ENCODE measurements around the gene NBR1.
"Not testable (repeated sequence)": the region's sequence is repeated elsewhere in the genome, so short reads cannot be mapped to it uniquely, and the experiment has no call there.

NBR1 gene

DNA sequence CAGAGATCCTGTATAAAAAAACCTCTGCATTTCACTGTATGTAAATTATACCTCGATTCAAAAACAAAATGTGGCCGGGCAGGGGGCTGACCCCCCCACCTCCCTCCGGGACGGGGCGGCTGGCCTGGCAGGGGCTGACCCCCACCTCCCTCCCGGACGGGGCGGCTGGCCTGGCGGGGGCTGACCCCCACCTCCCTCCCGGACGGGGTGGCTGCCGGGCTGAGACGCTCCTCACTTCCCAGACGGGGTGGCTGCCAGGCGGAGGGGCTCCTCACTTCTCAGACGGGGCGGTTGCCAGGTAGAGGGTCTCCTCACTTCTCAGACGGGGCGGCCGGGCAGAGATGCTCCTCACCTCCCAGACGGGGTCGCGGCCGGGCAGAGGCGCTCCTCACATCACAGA, 11.8 kb upstream of the NBR1 start:
- not testable (repeated sequence) for H3K9me3 ChIP-seq (ENCODE audit: control insufficient read depth, low read length); H3K27me3 ChIP-seq (ENCODE audit: control insufficient read depth, insufficient read depth, low read length, poor library complexity, severe bottlenecking); H3K4me3 ChIP-seq (ENCODE audit: insufficient read depth, low read depth, low read length); H3K36me3 ChIP-seq (ENCODE audit: control insufficient read depth, insufficient read depth, low read length); H3K4me1 ChIP-seq (ENCODE audit: control insufficient read depth, insufficient read depth, low read length); H3K27ac ChIP-seq (ENCODE audit: insufficient read depth, low read depth, low read length, poor library complexity, severe bottlenecking)
- WGBS, 2 experiments = 91 to 95% methylated on average over 25 of the region's 25 CpGs

DNA sequence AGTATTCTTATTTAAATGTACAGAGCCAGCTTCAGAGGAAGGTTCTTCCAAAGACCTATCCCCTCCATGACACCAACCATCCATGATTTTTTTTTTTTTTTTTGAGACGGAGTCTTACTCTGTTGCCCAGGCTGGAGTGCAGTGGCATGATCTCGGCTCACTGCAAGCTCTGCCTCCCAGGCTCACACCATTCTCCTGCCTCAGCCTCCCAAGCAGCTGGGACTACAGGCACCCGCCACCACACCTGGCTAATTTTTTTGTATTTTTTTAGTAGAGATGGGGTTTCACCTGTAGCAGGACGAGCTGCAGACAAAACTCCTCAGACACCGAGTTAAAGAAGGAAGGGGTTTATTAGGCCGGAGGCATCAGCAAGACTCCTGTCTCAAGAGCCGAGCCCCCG, 11.1 kb upstream of the NBR1 start:
- H3K4me3 ChIP-seq (ENCODE audit: insufficient read depth, low read depth, low read length); H3K4me1 ChIP-seq (ENCODE audit: control insufficient read depth, insufficient read depth, low read length); H3K27ac ChIP-seq (ENCODE audit: insufficient read depth, low read depth, low read length, poor library complexity, severe bottlenecking); H3K27me3 ChIP-seq (ENCODE audit: control insufficient read depth, insufficient read depth, low read length, poor library complexity, severe bottlenecking); H3K9me3 ChIP-seq (ENCODE audit: control insufficient read depth, low read length); H3K36me3 ChIP-seq (ENCODE audit: control insufficient read depth, insufficient read depth, low read length): not testable (repeated sequence)
- WGBS, 2 experiments = 89 to 91% methylated on average over 8 of the region's 8 CpGs

DNA sequence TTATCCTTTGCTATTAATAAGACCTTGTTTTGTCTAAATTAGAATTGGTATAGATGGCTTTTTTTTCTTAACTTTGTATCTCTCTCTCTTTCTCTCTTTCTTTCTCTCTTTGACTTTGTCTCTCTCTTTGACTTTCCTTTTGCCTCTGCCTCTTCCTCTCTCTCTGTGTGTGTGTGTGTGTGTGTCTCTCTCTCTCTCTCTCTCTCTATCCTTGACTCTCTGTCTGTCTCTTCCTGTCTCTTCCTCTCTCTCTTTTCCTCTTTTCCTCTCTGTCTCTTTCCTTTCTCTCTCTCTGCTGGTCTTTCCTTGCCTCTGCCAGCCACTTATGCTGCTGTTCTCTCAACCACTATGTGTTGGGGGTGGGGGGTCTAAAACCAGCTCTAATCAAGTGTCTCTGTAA, 5.0 kb upstream of the NBR1 start:
- not testable (repeated sequence) for H3K36me3 ChIP-seq (ENCODE audit: control insufficient read depth, insufficient read depth, low read length); H3K4me3 ChIP-seq (ENCODE audit: insufficient read depth, low read depth, low read length); H3K4me1 ChIP-seq (ENCODE audit: control insufficient read depth, insufficient read depth, low read length)

DNA sequence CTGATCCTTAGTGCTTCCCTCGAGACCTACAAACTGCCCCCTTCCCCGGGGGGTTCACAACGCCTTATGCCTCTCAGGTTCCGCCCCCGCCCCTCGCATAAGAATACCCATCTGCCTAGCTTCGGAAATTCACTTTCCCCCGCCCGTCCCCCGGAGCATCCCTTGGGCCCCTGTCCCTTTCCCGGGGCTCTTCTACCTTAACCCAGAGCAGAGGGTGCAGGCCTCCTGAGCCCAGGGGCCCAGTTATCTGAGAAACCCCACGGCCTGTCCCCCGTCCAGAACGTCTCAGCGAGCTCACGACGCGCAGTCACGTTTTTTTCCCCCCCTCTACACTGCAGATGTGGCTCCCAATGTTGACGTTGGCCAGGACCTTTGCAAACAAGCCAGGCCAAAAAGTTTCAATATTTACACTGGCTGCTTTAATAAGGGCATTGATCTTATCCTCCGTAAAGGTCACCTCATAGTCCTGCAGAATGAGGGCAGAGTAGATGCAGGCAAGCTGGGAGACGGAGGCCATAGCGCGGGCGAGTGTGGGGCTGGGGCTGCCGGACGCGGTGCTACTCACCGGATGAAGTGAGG, 1.4 kb upstream of the NBR1 start:
- Histone ChIP-seq H3K27ac (ENCODE audit: insufficient read depth, low read depth, low read length, poor library complexity, severe bottlenecking) (peak overlapping the region; percentile 95), H3K36me3 (ENCODE audit: control insufficient read depth, insufficient read depth, low read length) (no peaks in the 10 kb centered on the region), H3K9me3 (ENCODE audit: control insufficient read depth, low read length) (no peaks in the 10 kb centered on the region), H3K4me3 (ENCODE audit: insufficient read depth, low read depth, low read length) (peak overlapping the region; percentile 67), H3K4me1 (ENCODE audit: control insufficient read depth, insufficient read depth, low read length) (peaks cover 6% of the 10 kb centered on the region), H3K27me3 (ENCODE audit: control insufficient read depth, insufficient read depth, low read length, poor library complexity, severe bottlenecking) (no peaks in the 10 kb centered on the region)
- WGBS, 2 experiments = 1% methylated on average over 29 of the region's 29 CpGs

More for the DNA sequence above, 5.0 kb upstream of the NBR1 start:
- H3K27me3 ChIP-seq (ENCODE audit: control insufficient read depth, insufficient read depth, low read length, poor library complexity, severe bottlenecking); H3K9me3 ChIP-seq (ENCODE audit: control insufficient read depth, low read length); H3K27ac ChIP-seq (ENCODE audit: insufficient read depth, low read depth, low read length, poor library complexity, severe bottlenecking): not testable (repeated sequence)

DNA sequence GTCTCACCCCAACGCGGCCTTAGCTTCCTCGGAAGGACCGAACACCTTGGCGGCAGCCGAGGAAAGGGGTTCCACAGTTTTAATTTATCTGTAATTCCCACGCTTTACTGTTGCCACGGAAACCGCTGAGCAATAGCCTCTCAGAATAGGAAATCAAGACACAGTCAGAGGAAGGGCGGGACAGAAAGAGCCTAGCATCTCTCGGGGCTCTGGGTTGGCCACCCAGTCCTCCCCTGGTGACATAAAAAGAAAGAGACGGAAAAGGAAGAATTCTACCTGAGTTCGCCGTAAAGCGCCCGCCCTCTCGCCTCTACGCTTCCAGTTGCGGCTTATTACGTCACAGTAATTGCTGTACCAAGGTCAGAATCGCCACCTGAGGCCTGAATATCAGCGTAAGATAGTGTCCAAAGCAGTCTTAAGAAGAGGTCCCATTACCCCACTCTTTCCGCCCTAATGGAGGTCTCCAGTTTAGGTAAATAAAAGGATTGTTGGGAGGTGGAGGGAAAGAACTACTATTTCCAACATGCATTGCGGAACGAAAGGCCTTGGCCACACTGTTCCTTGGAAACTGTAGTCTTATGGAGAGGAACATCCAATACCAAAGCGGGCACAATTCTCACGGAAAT, 761 bp upstream of the NBR1 start:
- 0 to 1% methylated on average over 27 of the region's 27 CpGs for WGBS, 2 experiments
- peak overlapping the region; percentile 95 for H3K27ac ChIP-seq (ENCODE audit: insufficient read depth, low read depth, low read length, poor library complexity, severe bottlenecking)
- H3K27me3 ChIP-seq (ENCODE audit: control insufficient read depth, insufficient read depth, low read length, poor library complexity, severe bottlenecking) = no peaks in the 10 kb centered on the region
- H3K9me3 ChIP-seq (ENCODE audit: control insufficient read depth, low read length) = no peaks in the 10 kb centered on the region
- no peaks in the 10 kb centered on the region for H3K36me3 ChIP-seq (ENCODE audit: control insufficient read depth, insufficient read depth, low read length)
- H3K4me3 ChIP-seq (ENCODE audit: insufficient read depth, low read depth, low read length) = peak overlapping the region; percentile 67
- H3K4me1 ChIP-seq (ENCODE audit: control insufficient read depth, insufficient read depth, low read length) = peaks cover 6% of the 10 kb centered on the region

DNA sequence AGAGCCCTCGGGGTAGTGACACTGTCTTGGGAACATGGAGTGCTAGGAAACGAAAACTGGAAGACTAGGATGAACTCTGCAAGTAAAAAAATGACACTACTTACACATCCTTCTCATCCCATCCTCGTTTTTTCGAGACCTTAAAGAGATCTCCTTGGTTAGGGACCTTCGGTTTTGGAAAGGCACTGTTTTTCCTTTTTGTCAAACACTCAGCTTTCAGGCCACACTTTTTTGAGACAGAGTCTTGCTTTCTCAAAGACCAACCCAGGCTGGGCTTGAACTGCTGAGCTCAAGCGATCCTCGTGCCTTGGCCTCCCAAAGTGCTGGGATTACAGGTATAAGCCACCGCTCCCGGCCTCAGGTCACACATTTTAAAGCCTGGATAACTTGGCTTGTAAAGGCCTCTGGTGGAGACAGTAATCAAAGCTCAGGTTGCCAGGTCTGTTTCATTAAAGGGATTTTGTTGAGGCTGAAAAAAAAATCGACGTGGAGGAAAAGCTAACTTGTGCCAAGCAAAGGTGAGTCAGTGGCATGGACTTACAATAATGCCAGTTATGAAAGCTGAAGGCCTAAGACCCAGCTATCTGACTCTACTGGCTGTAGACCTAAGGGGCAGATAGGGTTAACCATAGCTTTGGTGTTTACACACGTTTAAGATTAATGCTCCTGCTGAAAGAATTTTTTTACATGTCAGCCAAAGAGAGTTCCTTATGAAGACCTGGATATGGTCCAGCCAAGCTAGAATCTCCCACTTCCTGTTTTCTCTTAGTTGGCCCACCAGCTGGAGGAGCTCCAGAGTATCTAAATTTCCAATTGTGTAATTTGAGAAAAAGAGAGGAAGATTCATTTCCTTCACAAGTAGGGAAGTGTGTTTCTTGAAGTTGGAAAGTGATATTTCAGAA, 823 bp downstream of the NBR1 start:
- Histone ChIP-seq H3K27me3 (ENCODE audit: control insufficient read depth, insufficient read depth, low read length, poor library complexity, severe bottlenecking) (no peaks in the 10 kb centered on the region), H3K36me3 (ENCODE audit: control insufficient read depth, insufficient read depth, low read length) (no peaks in the 10 kb centered on the region), H3K27ac (ENCODE audit: insufficient read depth, low read depth, low read length, poor library complexity, severe bottlenecking) (peak overlapping the region; percentile 75), H3K4me1 (ENCODE audit: control insufficient read depth, insufficient read depth, low read length) (peaks cover 6% of the 10 kb centered on the region), H3K9me3 (ENCODE audit: control insufficient read depth, low read length) (no peaks in the 10 kb centered on the region), H3K4me3 (ENCODE audit: insufficient read depth, low read depth, low read length) (peak overlapping the region; percentile 67)
- 50 to 51% methylated on average over 12 of the region's 12 CpGs for WGBS, 2 experiments

DNA sequence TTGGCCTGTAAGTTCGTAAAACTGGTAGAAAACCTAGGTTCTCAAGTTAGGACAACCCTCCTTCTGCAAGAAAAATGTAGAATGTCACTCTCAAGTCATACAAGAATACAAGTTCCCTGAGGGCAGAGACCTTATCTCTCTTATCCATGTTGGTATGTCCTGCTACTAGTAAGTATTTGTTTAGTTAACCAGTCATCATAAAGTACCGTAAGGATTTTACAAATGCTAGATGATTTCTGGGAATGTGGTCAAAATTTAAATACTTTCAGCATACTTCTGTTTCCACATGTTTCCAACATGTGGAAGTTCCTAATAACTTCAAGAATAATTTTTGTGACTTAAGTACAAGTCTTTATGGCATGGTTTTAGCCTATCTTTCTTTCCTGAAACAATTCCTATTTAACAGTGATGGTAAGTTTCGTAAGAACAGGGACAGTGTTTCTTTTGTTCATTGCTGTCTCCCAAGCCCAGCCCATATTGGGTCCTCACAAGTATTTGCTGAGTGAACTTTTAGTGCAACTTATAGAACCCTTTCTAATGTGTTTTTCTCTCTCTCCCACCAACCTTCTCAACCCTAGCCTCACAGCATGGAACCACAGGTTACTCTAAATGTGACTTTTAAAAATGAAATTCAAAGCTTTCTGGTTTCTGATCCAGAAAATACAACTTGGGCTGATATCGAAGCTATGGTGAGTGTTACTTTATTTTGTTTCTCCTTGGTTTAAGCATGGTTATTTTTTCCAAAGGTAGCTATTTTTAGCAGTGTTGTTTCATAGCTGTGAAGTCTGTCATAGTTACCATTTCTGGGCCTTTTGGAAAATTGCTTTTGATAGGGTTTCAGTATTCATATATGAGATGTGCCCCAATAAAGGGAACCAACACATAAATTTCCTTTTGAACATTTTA, 4.5 kb downstream of the NBR1 start:
- Histone ChIP-seq H3K27ac (ENCODE audit: insufficient read depth, low read depth, low read length, poor library complexity, severe bottlenecking) (no peak overlapping the region), H3K9me3 (ENCODE audit: control insufficient read depth, low read length) (no peaks in the 10 kb centered on the region), H3K27me3 (ENCODE audit: control insufficient read depth, insufficient read depth, low read length, poor library complexity, severe bottlenecking) (no peaks in the 10 kb centered on the region), H3K4me1 (ENCODE audit: control insufficient read depth, insufficient read depth, low read length) (peaks cover 6% of the 10 kb centered on the region), H3K4me3 (ENCODE audit: insufficient read depth, low read depth, low read length) (no peak overlapping the region), H3K36me3 (ENCODE audit: control insufficient read depth, insufficient read depth, low read length) (peaks cover 29% of the 10 kb centered on the region)
- 95 to 97% methylated on average over 3 to 4 of the region's 4 CpGs for WGBS, 2 experiments

DNA sequence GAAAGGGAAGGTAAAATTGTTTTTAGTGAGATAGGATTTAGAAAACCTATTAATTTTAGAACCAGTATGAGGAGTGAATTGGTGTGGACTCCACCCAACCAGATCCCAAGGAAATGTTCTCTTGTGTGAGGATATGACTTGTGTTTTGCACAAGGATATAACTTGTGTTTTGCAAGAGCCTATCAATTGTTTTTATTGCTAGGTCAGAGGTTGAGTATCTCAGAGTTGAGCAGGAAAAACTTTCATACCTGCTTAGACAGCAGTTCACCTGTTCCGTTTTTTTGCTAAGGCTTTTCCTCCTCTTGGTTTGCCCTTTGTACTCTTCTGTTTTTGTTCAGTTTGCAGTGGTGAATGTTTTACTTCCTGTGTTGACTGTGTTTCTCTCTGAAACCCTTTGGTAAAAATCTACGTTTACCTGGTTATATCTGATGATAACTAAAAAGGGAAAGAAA, 5.1 kb downstream of the NBR1 start:
- Histone ChIP-seq H3K27me3 (ENCODE audit: control insufficient read depth, insufficient read depth, low read length, poor library complexity, severe bottlenecking) (no peaks in the 10 kb centered on the region), H3K4me1 (ENCODE audit: control insufficient read depth, insufficient read depth, low read length) (peaks cover 6% of the 10 kb centered on the region), H3K9me3 (ENCODE audit: control insufficient read depth, low read length) (no peaks in the 10 kb centered on the region), H3K4me3 (ENCODE audit: insufficient read depth, low read depth, low read length) (no peak overlapping the region), H3K27ac (ENCODE audit: insufficient read depth, low read depth, low read length, poor library complexity, severe bottlenecking) (no peak overlapping the region), H3K36me3 (ENCODE audit: control insufficient read depth, insufficient read depth, low read length) (peaks cover 33% of the 10 kb centered on the region)
- 92 to 100% methylated on average over 2 of the region's 2 CpGs for WGBS, 2 experiments

DNA sequence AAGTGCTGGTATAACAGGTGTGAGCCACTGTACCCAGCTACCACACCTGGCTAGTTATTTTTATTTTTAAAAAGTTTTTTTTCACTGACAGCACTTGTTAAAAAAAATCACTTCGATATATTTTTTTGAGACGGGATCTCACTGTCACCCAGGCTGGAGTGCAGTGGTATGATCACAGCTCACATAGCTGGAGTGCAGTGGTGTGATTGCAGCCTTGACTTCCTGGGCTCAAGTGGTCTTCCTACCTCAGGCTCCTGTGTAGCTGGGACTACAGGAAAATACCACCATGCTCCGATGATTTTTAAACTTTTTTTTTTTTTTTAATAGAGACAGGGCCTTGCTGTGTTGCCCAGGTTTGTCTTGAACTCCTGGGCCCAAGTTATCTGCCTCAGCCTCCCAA, 12.9 kb downstream of the NBR1 start:
- Histone ChIP-seq H3K27me3 (ENCODE audit: control insufficient read depth, insufficient read depth, low read length, poor library complexity, severe bottlenecking) (no peaks in the 10 kb centered on the region), H3K36me3 (ENCODE audit: control insufficient read depth, insufficient read depth, low read length) (peaks cover 31% of the 10 kb centered on the region), H3K9me3 (ENCODE audit: control insufficient read depth, low read length) (no peaks in the 10 kb centered on the region), H3K27ac (ENCODE audit: insufficient read depth, low read depth, low read length, poor library complexity, severe bottlenecking) (no peak overlapping the region), H3K4me1 (ENCODE audit: control insufficient read depth, insufficient read depth, low read length) (no peaks in the 10 kb centered on the region), H3K4me3 (ENCODE audit: insufficient read depth, low read depth, low read length) (no peak overlapping the region)
- 91 to 94% methylated on average over 3 of the region's 3 CpGs for WGBS, 2 experiments

Measured in ectodermal cell (in vitro differentiated cells).